ELF-1 (cell line): ENCODE data around the gene RNF19B.

ENCODE experiments used
- DNase-seq: peaks from one replicate; pipeline ENCODE4 v3.0.0-alpha.2; 2016; ENCODE audit warnings: low read depth, low spot score

RNF19B gene

GRCh38 chr1:32967888-32968568 lies 3.4 kb upstream of the RNF19B start:
- no peak for DNase-seq

- no peak for DNase-seq
These were observed 2.3 kb upstream of the RNF19B start for GRCh38 chr1:32966900-32967299.

GRCh38 chr1:32965251-32965747 lies 690 bp upstream of the RNF19B start:
- DNase-seq: no peak

- DNase-seq: peak; percentile 90
These were observed 706 bp downstream of the RNF19B start for GRCh38 chr1:32963746-32964460.

- no peak for DNase-seq
These were observed 2.2 kb downstream of the RNF19B start for GRCh38 chr1:32962248-32962896.

- no peak for DNase-seq
These were observed 3.7 kb downstream of the RNF19B start for GRCh38 chr1:32960819-32961355.

- no peak for DNase-seq
These were observed 4.3 kb downstream of the RNF19B start for GRCh38 chr1:32960342-32960741.

GRCh38 chr1:32958827-32959226 lies 5.8 kb downstream of the RNF19B start:
- no peak for DNase-seq

GRCh38 chr1:32957017-32957416 lies 7.6 kb downstream of the RNF19B start:
- no peak for DNase-seq

- no peak for DNase-seq
These were observed 10.4 kb downstream of the RNF19B start for GRCh38 chr1:32954168-32954567.

GRCh38 chr1:32953495-32953894 lies 11.1 kb downstream of the RNF19B start:
- no peak for DNase-seq

- DNase-seq: no peak
These were observed 15.1 kb downstream of the RNF19B start for GRCh38 chr1:32949519-32949918.

- DNase-seq: no peak
These were observed 15.7 kb downstream of the RNF19B start for GRCh38 chr1:32948905-32949304.

GRCh38 chr1:32948390-32948722 lies 16.3 kb downstream of the RNF19B start:
- no peak for DNase-seq

GRCh38 chr1:32947669-32948389 lies 16.8 kb downstream of the RNF19B start:
- DNase-seq: no peak

- DNase-seq: no peak
These were observed 18.2 kb downstream of the RNF19B start for GRCh38 chr1:32946413-32946812.

- DNase-seq: no peak
These were observed 20.4 kb downstream of the RNF19B start for GRCh38 chr1:32944180-32944579.

GRCh38 chr1:32939655-32940371 lies 24.8 kb downstream of the RNF19B start:
- no peak for DNase-seq

GRCh38 chr1:32937061-32937460 lies 27.5 kb downstream of the RNF19B start:
- DNase-seq: no peak

- no peak for DNase-seq
These were observed 30.1 kb downstream of the RNF19B start for GRCh38 chr1:32934535-32934934.

- DNase-seq: peak; percentile 76
These were observed 30.8 kb downstream of the RNF19B start for GRCh38 chr1:32933742-32934322.
